ENCODE measurements around the gene ZNF749. TPM values are rescaled to one million over a fixed set of nuclear protein-coding genes. Genes with fewer than 3 reads are reported as not detected.
A peak's percentile ranks its signal among the peaks of the same experiment; 100 is the strongest.

ZNF749 gene
- total RNA-seq, 1 donor from 2014 or later, result 26.6 TPM

DNA sequence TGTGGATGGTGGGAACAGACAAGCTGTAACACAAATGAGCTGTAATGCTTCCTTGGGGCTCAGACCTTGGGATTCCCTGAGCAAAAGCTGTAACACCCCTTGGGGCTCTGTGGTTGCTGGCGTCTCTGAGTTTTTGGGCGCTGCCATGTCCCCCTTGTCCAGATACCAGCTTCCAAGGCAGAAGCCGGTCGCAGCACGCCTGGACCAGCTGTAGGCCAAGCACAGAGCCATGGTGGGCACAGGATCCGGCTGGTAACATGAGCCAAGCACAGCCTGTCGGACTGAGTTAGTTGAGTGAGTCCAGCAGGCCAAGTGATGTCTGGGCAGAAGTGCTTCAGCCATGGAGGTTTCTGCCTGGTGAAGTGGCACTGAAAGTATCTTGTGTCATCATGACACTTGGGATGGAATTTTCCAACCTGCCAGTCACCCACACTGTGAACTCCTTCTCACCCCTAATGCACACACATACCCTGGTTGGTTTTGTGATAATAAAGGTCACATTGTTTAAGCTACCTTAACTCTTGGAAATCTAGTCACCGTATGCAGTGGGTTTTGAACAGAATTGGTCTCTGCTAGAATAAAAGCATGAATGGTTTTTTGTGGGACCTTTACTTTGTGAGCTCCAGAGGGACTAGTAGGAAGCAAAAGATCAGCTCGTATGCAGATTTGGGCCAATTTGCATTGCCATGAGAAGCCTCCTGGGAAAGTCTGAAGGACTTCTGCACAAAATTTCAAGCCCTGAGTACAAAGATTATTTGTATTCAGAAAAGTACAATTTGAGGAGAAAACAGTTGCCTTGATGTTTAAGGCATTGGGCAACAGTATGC is 31.2 kb upstream of the ZNF749 start:
- DNase-seq (ENCODE audit: extremely low spot score, unreplicated experiment), result no peak
- Mint-ChIP-seq H3K9me3 (peaks cover 5% of the 10 kb centered on the region), H3K27me3 (no peaks in the 10 kb centered on the region), H3K4me1 (ENCODE audit: unreplicated experiment) (no peaks in the 10 kb centered on the region), H3K27ac (no peak overlapping the region), H3K4me3 (no peak overlapping the region), H3K36me3 (peaks cover 26% of the 10 kb centered on the region)
- TF ChIP-seq, protein P1, sequence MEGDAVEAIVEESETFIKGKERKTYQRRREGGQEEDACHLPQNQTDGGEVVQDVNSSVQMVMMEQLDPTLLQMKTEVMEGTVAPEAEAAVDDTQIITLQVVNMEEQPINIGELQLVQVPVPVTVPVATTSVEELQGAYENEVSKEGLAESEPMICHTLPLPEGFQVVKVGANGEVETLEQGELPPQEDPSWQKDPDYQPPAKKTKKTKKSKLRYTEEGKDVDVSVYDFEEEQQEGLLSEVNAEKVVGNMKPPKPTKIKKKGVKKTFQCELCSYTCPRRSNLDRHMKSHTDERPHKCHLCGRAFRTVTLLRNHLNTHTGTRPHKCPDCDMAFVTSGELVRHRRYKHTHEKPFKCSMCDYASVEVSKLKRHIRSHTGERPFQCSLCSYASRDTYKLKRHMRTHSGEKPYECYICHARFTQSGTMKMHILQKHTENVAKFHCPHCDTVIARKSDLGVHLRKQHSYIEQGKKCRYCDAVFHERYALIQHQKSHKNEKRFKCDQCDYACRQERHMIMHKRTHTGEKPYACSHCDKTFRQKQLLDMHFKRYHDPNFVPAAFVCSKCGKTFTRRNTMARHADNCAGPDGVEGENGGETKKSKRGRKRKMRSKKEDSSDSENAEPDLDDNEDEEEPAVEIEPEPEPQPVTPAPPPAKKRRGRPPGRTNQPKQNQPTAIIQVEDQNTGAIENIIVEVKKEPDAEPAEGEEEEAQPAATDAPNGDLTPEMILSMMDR (conservative IDR thresholded peaks at IDR 0.05), result no peak

DNA sequence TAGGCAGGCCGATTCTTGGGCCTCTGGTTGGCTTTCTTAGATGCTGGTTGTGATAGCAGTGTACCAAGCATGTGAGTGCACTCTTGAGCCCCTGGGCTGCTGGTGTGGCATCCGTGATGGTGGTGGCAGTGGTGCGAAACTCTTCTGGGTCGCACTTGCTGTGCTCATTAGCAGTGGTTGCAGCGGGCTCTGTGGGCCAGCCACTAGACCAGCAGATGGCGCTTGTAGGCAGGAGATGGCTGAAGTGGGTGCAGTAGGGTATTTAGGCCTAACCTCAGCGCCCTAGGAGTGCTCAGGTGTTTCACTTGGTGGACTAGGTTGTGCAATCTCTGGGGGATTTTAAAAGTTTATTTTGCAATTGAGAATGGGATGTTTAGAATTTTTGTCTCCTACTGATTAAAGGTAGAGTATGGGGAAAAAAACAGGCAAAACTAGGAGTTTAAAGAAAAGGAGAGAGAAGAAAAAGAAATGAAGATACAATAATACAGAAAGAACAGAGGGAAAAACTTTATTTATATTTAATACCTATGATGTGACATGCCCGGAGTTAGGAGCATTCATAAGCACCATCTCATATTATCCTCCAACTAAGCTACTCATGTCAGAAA is 28.5 kb upstream of the ZNF749 start:
- no peaks in the 10 kb centered on the region for H3K9me3 Mint-ChIP-seq
- H3K4me3 Mint-ChIP-seq, result no peak overlapping the region
- peaks cover 7% of the 10 kb centered on the region for H3K36me3 Mint-ChIP-seq
- peaks cover 10% of the 10 kb centered on the region for H3K4me1 Mint-ChIP-seq (ENCODE audit: unreplicated experiment)
- TF ChIP-seq, protein P1 (conservative IDR thresholded peaks at IDR 0.05), result peak; percentile 83
- H3K27ac Mint-ChIP-seq, result peak overlapping the region; percentile 27
- no peak for DNase-seq (ENCODE audit: extremely low spot score, unreplicated experiment)
- H3K27me3 Mint-ChIP-seq, result no peaks in the 10 kb centered on the region

DNA sequence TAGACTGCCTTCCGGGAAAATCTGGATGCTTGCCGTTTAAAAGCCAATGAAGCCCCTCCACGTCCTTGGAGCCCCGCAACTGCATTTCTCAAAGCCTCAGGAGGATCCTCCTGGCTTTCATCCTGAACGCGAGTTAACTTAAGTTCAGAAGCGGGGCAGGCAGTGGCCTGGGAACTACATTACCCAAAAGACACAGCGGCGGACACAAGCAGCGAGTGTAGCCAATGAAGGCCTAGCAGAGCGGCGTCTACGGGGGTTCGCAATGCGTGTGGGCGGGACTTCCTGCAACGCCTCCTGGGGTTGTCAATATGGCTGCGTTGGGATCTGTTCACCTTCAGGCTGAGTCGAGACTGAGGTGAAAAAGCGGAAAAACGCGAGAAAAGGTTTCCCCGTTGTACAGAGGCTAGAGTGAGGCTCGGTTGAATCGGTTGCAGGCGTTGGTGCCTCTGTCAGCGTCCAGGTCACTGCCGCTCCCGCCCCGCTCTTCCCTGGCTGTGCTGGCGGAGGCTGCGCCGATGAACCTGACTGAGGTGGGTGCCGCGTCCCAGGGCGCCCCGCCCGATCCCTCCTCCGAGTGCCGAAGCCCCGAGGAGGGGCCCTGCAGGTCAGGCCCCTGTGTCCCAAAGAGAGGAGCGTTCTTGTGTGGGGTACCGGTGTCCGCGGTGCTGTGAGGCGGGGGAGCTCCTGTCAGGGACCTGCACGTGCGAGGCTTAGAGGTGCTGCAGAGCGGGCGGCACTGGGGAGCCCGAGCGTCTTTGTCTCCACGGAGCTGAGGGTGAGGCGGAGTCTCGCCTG is 24.1 kb upstream of the ZNF749 start, which contains the start of gene ZNF17:
Gene ZNF17 (plus strand): TSS at position 285 of the 795 bp plus-strand sequence. CDS start 2,455 bp downstream, outside the sequence.
- H3K4me1 Mint-ChIP-seq (ENCODE audit: unreplicated experiment), result peaks cover 14% of the 10 kb centered on the region
- H3K36me3 Mint-ChIP-seq, result peaks cover 18% of the 10 kb centered on the region
- H3K9me3 Mint-ChIP-seq, result peaks cover 10% of the 10 kb centered on the region
- H3K27me3 Mint-ChIP-seq, result no peaks in the 10 kb centered on the region
- peak within 1 kb of the TSS; percentile 93 for H3K4me3 Mint-ChIP-seq
- peak; percentile 89 for DNase-seq (ENCODE audit: extremely low spot score, unreplicated experiment)
- peak within 1 kb of the TSS; percentile 66 for H3K27ac Mint-ChIP-seq
- TF ChIP-seq, protein P1 (conservative IDR thresholded peaks at IDR 0.05), result no peak

DNA sequence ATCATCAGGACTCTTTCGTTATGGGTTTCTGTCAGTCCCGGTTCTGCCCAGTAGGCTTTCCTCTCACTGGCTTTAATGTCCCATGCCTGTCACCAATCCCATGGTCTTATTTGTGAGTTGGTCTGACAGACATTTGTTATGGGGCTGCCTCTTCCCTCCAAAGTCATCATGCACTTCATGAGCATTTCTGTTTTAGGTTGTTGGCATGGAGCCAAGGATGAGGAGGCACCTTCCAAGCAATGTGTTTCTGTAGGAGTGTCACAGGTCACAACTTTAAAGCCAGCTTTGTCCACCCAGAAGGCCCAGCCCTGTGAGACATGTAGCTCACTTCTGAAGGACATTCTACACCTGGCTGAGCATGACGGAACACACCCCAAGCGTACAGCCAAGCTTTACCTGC is 15.7 kb upstream of the ZNF749 start:
- no peaks in the 10 kb centered on the region for H3K27me3 Mint-ChIP-seq

DNA sequence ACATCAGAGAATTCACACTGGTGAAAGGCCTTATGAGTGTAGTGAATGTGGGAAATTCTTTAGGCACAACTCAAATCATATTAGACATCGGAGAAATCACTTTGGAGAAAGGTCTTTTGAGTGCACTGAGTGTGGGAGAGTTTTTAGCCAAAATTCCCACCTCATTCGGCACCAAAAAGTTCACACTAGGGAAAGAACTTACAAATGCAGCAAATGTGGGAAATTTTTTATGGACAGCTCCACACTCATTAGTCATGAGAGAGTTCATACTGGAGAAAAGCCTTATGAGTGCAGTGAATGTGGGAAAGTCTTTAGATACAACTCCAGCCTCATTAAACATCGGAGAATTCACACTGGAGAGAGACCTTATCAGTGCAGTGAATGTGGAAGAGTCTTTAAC is 14.1 kb upstream of the ZNF749 start:
- Mint-ChIP-seq H3K4me1 (ENCODE audit: unreplicated experiment) (no peaks in the 10 kb centered on the region), H3K4me3 (no peak overlapping the region), H3K27me3 (no peaks in the 10 kb centered on the region), H3K36me3 (peaks cover 53% of the 10 kb centered on the region), H3K27ac (no peak overlapping the region), H3K9me3 (peaks cover 11% of the 10 kb centered on the region)
- no peak for DNase-seq (ENCODE audit: extremely low spot score, unreplicated experiment)
- TF ChIP-seq, protein P1 (conservative IDR thresholded peaks at IDR 0.05), result no peak

More for the DNA sequence above, 15.7 kb upstream of the ZNF749 start:
- Mint-ChIP-seq H3K9me3 (peaks cover 21% of the 10 kb centered on the region), H3K36me3 (peaks cover 66% of the 10 kb centered on the region), H3K27ac (no peak overlapping the region), H3K4me3 (no peak overlapping the region), H3K4me1 (ENCODE audit: unreplicated experiment) (no peaks in the 10 kb centered on the region)
- TF ChIP-seq, protein P1 (conservative IDR thresholded peaks at IDR 0.05), result no peak
- peak; percentile 11 for DNase-seq (ENCODE audit: extremely low spot score, unreplicated experiment)
